Ishikawa (cell line): ENCODE data around the gene APOC4.

Source experiments
- EGR1 ChIP-seq: IDR thresholded peaks from 2 replicates; pipeline ENCODE4 v1.6.1; 2012
- EP300 ChIP-seq: IDR thresholded peaks from 2 replicates; pipeline ENCODE4 v1.6.1; 2012; ENCODE audit warnings: borderline replicate concordance
- YY1 ChIP-seq: IDR thresholded peaks from 2 replicates; pipeline ENCODE4 v1.6.1; 2012; ENCODE audit warnings: low read depth

DNA sequence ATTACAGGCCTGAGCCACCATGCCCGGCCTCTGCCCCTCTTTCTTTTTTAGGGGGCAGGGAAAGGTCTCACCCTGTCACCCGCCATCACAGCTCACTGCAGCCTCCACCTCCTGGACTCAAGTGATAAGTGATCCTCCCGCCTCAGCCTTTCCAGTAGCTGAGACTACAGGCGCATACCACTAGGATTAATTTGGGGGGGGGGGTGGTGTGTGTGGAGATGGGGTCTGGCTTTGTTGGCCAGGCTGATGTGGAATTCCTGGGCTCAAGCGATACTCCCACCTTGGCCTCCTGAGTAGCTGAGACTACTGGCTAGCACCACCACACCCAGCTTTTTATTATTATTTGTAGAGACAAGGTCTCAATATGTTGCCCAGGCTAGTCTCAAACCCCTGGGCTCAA lies 32.3 kb upstream of the APOC4 start:
- TF ChIP-seq EP300 = no peak
- TF ChIP-seq YY1 = no peak
- no peak for TF ChIP-seq EGR1
